GM23338 (cell line): Measurements from ENCODE around the gene PITPNC1. TPM values are rescaled to one million over a fixed set of nuclear protein-coding genes. Genes with fewer than 3 reads are reported as not detected.

Experiments used
- ATAC-seq: fragments of 200-7000 bp; cut with Tn5 transposase; 3 replicates; pipeline ENCODE4 v1.9.1; 2020
- DNase-seq: peaks from one replicate; pipeline ENCODE4 v3.0.0-alpha.2; 2015; ENCODE audit warnings: low spot score
- H2AFZ ChIP-seq: fragments of 200-600 bp; sonication (generic); 2 replicates; pipeline ENCODE4 v1.8.0; 2016; ENCODE audit warnings: antibody characterized with exemption, mild to moderate bottlenecking, moderate library complexity
- H3F3A ChIP-seq: fragments of 200-600 bp; sonication (generic); replicated peaks from 2 replicates; pipeline ENCODE4 v1.8.0; 2017; ENCODE audit warnings: antibody characterized with exemption, mixed run types, low read depth
- H3K27ac ChIP-seq: fragments of 200-600 bp; sonication (generic); 2 replicates; pipeline ENCODE4 v1.6.1; 2016; ENCODE audit warnings: low read depth
- H3K27me3 ChIP-seq: fragments of 200-600 bp; sonication (generic); 2 replicates; pipeline ENCODE4 v1.8.0; 2016; ENCODE audit warnings: mild to moderate bottlenecking, mixed run types, moderate library complexity; ENCODE audit not compliant: insufficient read depth
- H3K36me3 ChIP-seq: fragments of 200-600 bp; sonication (generic); 2 replicates; pipeline ENCODE4 v1.8.0; 2016; ENCODE audit warnings: mild to moderate bottlenecking; ENCODE audit not compliant: insufficient read depth
- H3K4me1 ChIP-seq: fragments of 200-600 bp; sonication (generic); 2 replicates; pipeline ENCODE4 v1.8.0; 2016; ENCODE audit warnings: mild to moderate bottlenecking, moderate library complexity; ENCODE audit not compliant: insufficient read depth
- H3K4me2 ChIP-seq: fragments of 200-600 bp; sonication (generic); 2 replicates; pipeline ENCODE4 v1.7.1; 2017; ENCODE audit warnings: mixed run types
- H3K4me3 ChIP-seq: fragments of 200-600 bp; sonication (generic); 2 replicates; pipeline ENCODE4 v1.6.1; 2016; ENCODE audit warnings: mixed run types
- H3K79me2 ChIP-seq: fragments of 200-600 bp; sonication (generic); replicated peaks from 2 replicates; pipeline ENCODE4 v1.8.0; 2017; ENCODE audit warnings: mild to moderate bottlenecking; ENCODE audit not compliant: insufficient read depth
- H3K9me2 ChIP-seq: fragments of 200-600 bp; sonication (generic); 2 replicates; pipeline ENCODE4 v1.8.0; 2017; ENCODE audit not compliant: insufficient read depth
- H4K20me1 ChIP-seq: fragments of 200-600 bp; sonication (generic); replicated peaks from 2 replicates; pipeline ENCODE4 v1.8.0; 2017; ENCODE audit warnings: mild to moderate bottlenecking; ENCODE audit not compliant: insufficient read depth
- H3K27ac Mint-ChIP-seq: 2 replicates; pipeline ENCODE4 v1.8.0; 2020; ENCODE audit warnings: inconsistent platforms, mild to moderate bottlenecking, moderate library complexity, mixed read lengths
- H3K27me3 Mint-ChIP-seq: 3 replicates; pipeline ENCODE4 v1.8.0; 2022; ENCODE audit warnings: low read depth, mild to moderate bottlenecking, moderate library complexity, mixed read lengths, inconsistent platforms; ENCODE audit not compliant: insufficient read depth, poor library complexity
- H3K36me3 Mint-ChIP-seq: 3 replicates; pipeline ENCODE4 v1.8.0; 2021; ENCODE audit warnings: low read depth, mild to moderate bottlenecking, inconsistent platforms, moderate library complexity, mixed read lengths
- H3K4me1 Mint-ChIP-seq: 3 replicates; pipeline ENCODE4 v1.8.0; 2020; ENCODE audit warnings: mild to moderate bottlenecking, inconsistent platforms, mixed read lengths
- H3K4me3 Mint-ChIP-seq: 3 replicates; pipeline ENCODE4 v1.8.0; 2021; ENCODE audit warnings: moderate library complexity, mild to moderate bottlenecking, inconsistent platforms, mixed read lengths
- H3K9me3 Mint-ChIP-seq: 3 replicates; pipeline ENCODE4 v1.8.0; 2020; ENCODE audit warnings: moderate library complexity, mild to moderate bottlenecking, inconsistent platforms, mixed read lengths
- CREB1 ChIP-seq: fragments of 250-450 bp; sonication (Bioruptor Pico); IDR thresholded peaks from 2 replicates; pipeline ENCODE4 v1.5.0; 2020; ENCODE audit warnings: low read depth, mild to moderate bottlenecking, moderate library complexity
- CTCF ChIP-seq, 2 experiments: fragments of 200-600 bp in 1 of 2; sonication (generic) in 1 of 2; conservative IDR thresholded peaks; 2 replicates each; pipeline versions ENCODE4 v1.5.1 to v1.6.1; 2016 to 2017; ENCODE audit warnings: antibody characterized with exemption in 2 of 2, low read depth in 2 of 2, mild to moderate bottlenecking in 2 of 2, moderate library complexity in 1 of 2
- EZH2 ChIP-seq: fragments of 200-600 bp; sonication (generic); IDR thresholded peaks from one replicate; pipeline ENCODE4 v1.8.0; 2017; ENCODE audit warnings: antibody characterized with exemption, mild to moderate bottlenecking, low read depth; ENCODE audit not compliant: unreplicated experiment
- EZH2phosphoT487 ChIP-seq: fragments of 200-600 bp; sonication (generic); IDR thresholded peaks from one replicate; pipeline ENCODE4 v1.8.1; 2018; ENCODE audit warnings: antibody characterized with exemption; ENCODE audit not compliant: unreplicated experiment
- JUNB ChIP-seq: IDR thresholded peaks from one replicate; pipeline ENCODE4 v1.6.1; 2016; ENCODE audit warnings: antibody characterized with exemption; ENCODE audit not compliant: unreplicated experiment
- NANOG ChIP-seq: IDR thresholded peaks from 2 replicates; pipeline ENCODE4 v1.6.1; 2016; ENCODE audit warnings: antibody characterized with exemption, borderline replicate concordance
- POLR2AphosphoS5 ChIP-seq: IDR thresholded peaks from 2 replicates; pipeline ENCODE4 v1.6.1; 2016; ENCODE audit warnings: antibody characterized with exemption, low read depth
- REST ChIP-seq: IDR thresholded peaks from one replicate; pipeline ENCODE4 v1.6.1; 2018; ENCODE audit warnings: antibody characterized with exemption; ENCODE audit not compliant: unreplicated experiment
- STAT1 ChIP-seq: IDR thresholded peaks from one replicate; pipeline ENCODE4 v1.6.1; 2016; ENCODE audit warnings: antibody characterized with exemption; ENCODE audit not compliant: unreplicated experiment
- ZNF114 ChIP-seq: fragments of 250-450 bp; sonication (Bioruptor Pico); IDR thresholded peaks from 2 replicates; pipeline ENCODE4 v1.5.0; 2020; ENCODE audit warnings: mild to moderate bottlenecking, moderate library complexity
- ZNF331 ChIP-seq: fragments of 250-450 bp; sonication (Bioruptor Pico); IDR thresholded peaks from 2 replicates; pipeline ENCODE4 v1.5.0; 2020; ENCODE audit warnings: low read depth, mild to moderate bottlenecking, moderate library complexity
- ZNF462 ChIP-seq: fragments of 250-450 bp; sonication (Bioruptor Pico); IDR thresholded peaks from 2 replicates; pipeline ENCODE4 v1.5.0; 2020; ENCODE audit warnings: mild to moderate bottlenecking, moderate library complexity
- polyA plus RNA-seq: library from polyadenylated mRNA; unstranded; fragments of >200 nt; fragmentation: Nextera tagmentation; extraction: Ambion mirVana; gene quantifications from 2 replicates; pipeline ENCODE4 v1.2.1, GENCODE V29; 2016
- total RNA-seq: library from RNA; depleted of rRNA; stranded (reverse); fragments of >200 nt; shearing (Covaris generic); gene quantifications from 2 replicates; pipeline ENCODE4 v1.2.3, GENCODE V29; 2014
- TF ChIP-seq, protein P1 (sequence below): IDR thresholded peaks from 2 replicates; pipeline ENCODE4 v1.6.1; 2016; ENCODE audit warnings: antibody characterized with exemption

The PITPNC1 gene
- total and polyA plus RNA-seq, 2 experiments from 2014 or later = 23.0 to 32.6 TPM

DNA sequence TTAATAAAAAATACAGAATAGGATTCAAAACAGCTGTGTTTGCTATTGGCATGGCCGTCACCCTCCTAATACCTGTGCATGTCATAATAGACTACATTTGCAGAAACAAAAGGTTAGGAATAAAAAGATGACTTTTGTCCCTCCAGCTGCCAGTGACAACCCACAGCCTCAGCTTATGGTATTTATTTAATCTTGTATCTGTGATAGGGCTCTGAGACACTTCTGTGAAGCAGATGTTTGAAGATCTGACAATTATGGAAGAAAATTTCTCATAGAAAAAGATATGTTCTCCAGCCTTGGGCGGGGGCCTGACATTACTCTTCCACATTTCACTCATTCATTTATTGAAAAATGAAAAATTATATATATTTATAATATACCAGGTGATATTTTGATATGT, 62.2 kb downstream of the PITPNC1 start:
- no peaks in the 10 kb centered on the region; the same call in 2 of the 3 replicates for H3K9me3 Mint-ChIP-seq
- peaks cover 2% of the 10 kb centered on the region for H3K27me3 Mint-ChIP-seq
- no peak overlapping the region for H3K4me3 ChIP-seq
- DNase-seq (no peak), ATAC-seq (no peak)
- H4K20me1 ChIP-seq = peaks cover 13% of the 10 kb centered on the region
- H3K36me3 ChIP-seq = no peaks in the 10 kb centered on the region
- 0 out of 2 replicates have a peak, but pooled peaks cover 7% of the 10 kb centered on the region for H3F3A ChIP-seq
- H3K27ac Mint-ChIP-seq = no peak overlapping the region
- H3K79me2 ChIP-seq = peaks cover 84% of the 10 kb centered on the region
- no peak overlapping the region for H2AFZ ChIP-seq
- no peak overlapping the region for H3K4me3 Mint-ChIP-seq
- no peak overlapping the region for H3K4me2 ChIP-seq
- peaks cover 37% of the 10 kb centered on the region for H3K4me1 ChIP-seq
- TF ChIP-seq EZH2phosphoT487 (no peak), ZNF114 (CRISPR knock-in tag) (no peak), ZNF462 (CRISPR knock-in tag) (no peak), JUNB (no peak), REST (no peak), NANOG (no peak), STAT1 (no peak), EZH2 (no peak), CREB1 (CRISPR knock-in tag) (no peak), POLR2AphosphoS5 (no peak), CTCF (conservative IDR thresholded peaks at IDR 0.05; ENCODE audit: low read depth in 2 of 2) (no peak), ZNF331 (CRISPR knock-in tag) (no peak)
- TF ChIP-seq, protein P1, sequence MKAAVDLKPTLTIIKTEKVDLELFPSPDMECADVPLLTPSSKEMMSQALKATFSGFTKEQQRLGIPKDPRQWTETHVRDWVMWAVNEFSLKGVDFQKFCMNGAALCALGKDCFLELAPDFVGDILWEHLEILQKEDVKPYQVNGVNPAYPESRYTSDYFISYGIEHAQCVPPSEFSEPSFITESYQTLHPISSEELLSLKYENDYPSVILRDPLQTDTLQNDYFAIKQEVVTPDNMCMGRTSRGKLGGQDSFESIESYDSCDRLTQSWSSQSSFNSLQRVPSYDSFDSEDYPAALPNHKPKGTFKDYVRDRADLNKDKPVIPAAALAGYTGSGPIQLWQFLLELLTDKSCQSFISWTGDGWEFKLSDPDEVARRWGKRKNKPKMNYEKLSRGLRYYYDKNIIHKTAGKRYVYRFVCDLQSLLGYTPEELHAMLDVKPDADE = no peak
- no peaks in the 10 kb centered on the region for H3K36me3 Mint-ChIP-seq
- no peak overlapping the region for H3K27ac ChIP-seq
- H3K9me2 ChIP-seq = no peaks in the 10 kb centered on the region
- peaks cover 30% of the 10 kb centered on the region for H3K4me1 Mint-ChIP-seq
- no peaks in the 10 kb centered on the region for H3K27me3 ChIP-seq
